ENCODE results near the gene ATP5ME.

DNA sequence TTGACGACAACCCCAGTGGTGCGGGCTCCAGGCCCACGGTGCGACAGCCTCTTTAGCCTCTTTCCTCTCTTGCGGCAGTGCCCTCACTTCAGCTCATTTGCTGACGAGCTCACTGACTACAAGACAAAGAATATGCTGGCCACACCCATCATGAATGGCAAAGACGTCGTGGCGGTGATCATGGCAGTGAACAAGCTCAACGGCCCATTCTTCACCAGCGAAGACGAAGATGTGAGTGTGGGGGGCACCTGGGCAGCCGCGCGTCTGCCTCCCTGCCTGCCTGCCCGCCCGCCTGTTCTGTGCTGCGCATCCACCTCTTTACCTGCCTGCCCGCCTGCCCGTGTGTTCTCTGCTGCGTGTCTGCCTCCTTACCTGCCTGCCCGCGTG is 39.5 kb downstream of the ATP5ME start:
- TF ChIP-seq, protein P1, sequence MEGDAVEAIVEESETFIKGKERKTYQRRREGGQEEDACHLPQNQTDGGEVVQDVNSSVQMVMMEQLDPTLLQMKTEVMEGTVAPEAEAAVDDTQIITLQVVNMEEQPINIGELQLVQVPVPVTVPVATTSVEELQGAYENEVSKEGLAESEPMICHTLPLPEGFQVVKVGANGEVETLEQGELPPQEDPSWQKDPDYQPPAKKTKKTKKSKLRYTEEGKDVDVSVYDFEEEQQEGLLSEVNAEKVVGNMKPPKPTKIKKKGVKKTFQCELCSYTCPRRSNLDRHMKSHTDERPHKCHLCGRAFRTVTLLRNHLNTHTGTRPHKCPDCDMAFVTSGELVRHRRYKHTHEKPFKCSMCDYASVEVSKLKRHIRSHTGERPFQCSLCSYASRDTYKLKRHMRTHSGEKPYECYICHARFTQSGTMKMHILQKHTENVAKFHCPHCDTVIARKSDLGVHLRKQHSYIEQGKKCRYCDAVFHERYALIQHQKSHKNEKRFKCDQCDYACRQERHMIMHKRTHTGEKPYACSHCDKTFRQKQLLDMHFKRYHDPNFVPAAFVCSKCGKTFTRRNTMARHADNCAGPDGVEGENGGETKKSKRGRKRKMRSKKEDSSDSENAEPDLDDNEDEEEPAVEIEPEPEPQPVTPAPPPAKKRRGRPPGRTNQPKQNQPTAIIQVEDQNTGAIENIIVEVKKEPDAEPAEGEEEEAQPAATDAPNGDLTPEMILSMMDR (IDR thresholded peaks at IDR 0.05; ENCODE audit: insufficient read depth, low read length, poor library complexity, severe bottlenecking), result no peak
- no peak for TF ChIP-seq EZH2phosphoT487 (conservative IDR thresholded peaks at IDR 0.05; ENCODE audit: low read length)

Data from SU-DHL-6 (cell line).